ENCODE data around the gene AHI1. TPM values are rescaled to one million over a fixed set of nuclear protein-coding genes. Genes with fewer than 3 reads are reported as not detected.
A peak's percentile ranks its signal among the peaks of the same experiment; 100 is the strongest.
"Not testable (repeated sequence)": the region's sequence is repeated elsewhere in the genome, so short reads cannot be mapped to it uniquely, and the experiment has no call there.

The AHI1 gene
- total RNA-seq, 1 donor from 2014 or later = 45.5 TPM

DNA sequence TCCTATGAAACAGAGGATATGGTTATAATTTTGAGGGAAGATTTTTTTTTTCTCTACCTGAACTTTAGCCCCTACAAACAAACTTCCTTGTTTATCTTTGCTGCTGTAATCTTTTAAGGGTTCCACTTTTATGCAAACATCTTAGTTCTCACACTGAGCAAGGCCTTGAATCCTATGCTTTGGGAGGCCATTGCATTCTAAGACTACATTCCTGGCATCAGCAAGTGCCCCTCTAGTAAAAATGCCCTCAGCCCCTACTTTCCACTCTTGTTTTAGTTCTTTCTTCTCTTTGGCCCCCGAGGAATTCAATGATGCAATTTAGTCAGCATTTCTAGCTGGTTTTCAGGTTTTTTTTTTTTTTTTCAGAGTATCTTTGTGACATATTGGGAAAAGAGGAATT, 8.1 kb upstream of the AHI1 start:
- DNase-seq = no peak

DNA sequence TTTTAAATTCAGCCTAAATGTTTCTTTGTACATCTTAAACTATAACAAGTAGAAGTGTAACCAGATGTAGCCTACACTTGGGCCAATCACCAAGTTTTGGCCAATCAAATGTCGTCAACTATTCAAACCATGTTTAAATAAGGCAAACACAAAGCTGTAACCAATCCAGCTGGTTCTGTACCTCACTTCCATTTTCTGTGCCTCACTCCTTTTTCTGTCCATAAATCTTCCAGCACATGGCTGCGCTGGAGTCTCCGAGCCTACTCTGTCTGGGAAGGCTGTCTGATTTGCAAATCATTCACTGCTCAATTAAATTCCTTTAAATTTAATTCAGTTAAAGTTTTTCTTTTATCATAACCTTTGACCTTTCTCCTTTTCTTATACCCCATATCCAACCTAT, 7.7 kb upstream of the AHI1 start:
- no peak for DNase-seq

DNA sequence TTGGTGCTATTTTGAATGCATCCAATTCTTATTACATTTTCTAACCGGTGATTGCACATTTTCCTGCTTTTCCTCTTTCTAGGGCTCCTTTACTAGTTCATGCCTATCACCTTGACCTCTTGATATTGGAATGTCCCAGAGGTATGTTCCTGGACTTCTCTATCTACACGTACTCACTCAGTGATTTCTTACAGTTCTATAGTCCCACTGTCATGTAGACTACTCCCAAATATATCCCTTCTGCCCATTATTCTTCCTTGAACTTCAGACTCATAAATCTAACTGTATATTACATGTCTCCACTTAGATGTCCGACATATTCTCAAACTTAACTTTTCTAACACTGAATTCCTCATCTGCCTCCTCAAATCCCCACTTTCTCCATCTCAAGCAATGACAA, 7.2 kb upstream of the AHI1 start:
- DNase-seq = no peak

DNA sequence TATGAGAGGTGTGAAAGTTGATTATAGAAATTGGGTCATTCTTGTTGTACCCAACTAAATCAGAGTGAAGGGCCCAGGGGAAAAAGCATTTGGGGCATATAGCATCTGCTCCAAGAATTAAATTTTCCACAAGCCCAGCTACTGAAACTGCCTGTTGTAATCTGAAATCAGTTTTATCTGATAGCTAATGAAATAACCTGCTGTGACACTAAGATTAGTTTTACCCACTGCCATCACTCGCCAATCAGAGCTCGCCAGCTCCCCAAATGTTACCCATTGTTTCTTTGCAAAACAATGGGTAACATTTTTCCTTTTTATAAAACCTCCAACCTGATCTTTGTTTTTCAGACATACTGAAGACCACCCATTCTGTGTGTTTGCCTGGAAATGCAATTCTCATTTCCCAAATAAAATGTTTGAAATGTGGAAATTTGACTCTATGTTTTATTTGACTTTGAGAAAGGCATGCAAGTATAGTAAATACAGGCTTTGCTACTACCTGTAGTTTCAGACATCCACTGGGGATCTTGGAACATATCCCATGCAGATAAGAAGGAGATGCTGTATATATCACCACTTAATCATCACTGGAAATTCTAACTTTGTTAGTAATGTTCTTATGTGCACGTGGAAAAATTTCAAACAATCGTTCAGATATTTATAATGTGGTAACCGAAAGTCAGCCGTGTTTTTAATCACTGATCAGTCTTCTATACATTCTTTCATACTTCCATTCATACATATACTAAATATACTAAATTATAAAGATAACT, 6.3 kb upstream of the AHI1 start:
- DNase-seq = no peak

DNA sequence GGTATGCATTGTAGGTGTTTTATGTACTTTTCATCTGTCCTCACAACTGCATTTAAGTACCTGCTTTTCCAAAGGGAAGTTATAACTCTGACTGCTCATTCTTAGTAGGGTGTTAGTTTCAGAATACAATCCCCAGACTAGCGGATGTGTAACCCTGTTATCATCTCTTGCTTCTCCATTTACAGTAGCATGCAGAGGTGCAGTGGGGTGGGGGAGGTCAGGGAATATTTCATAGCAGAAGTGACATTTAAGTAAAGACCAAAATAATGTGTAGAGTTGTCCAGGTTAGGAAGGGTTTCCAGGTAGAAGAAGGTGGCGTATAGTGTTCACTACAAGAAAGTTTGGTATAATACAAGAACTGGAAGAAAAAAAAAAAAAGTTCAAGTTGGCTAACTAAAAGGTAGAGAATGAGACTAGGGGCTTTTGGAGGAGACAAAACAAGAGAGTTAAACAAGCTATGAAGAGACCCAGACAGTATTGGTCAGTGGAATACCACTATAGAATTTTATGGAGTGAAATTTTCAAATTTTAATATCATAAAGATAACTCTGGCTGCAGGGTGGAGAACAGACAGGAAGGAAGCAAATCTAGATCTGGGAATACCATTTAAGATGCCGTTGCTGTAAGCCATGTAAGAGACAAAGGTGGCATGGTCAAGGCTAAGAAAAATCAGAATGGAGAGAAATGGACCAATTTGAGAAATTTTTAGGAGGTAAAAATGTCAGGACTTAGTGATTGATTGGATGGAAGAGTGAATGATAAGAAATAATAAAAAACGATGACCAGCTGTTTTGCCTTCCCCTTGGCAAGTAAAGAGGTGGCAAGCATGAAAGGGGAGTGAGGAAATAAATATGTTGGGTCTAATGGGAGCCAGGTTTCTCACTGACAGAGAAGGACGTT, 2.2 kb upstream of the AHI1 start:
- DNase-seq = no peak

DNA sequence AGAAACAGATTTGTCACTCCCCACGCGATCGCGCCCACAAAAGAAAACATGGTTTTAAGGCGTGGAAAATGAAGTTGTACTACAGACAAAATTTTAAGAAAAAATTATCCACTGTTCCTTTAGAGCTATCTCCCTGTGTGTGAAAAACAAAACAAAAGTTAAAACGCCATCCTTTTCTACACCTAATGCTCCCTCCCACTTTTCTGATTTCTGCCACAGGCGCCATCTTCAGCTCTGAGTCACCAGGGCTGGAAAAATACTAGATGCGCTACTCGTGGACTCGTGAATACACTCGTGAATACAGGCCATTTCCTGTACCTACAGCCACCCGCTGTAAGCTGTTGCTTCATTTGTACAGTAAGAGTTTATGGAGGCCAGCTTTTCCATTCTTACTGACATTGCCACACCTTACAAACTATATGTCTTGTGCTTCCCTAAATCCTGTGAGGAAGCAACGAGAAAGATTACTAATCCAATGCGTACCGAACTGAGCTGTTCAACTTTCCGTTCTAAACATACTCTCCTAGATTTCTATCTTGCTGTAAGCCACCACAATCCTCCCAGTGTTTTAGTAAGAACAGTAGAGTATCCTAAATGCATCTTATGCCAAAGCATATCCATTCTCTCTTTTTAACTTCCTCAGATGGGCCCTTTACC, 773 bp upstream of the AHI1 start:
- peak; percentile 82 for DNase-seq

DNA sequence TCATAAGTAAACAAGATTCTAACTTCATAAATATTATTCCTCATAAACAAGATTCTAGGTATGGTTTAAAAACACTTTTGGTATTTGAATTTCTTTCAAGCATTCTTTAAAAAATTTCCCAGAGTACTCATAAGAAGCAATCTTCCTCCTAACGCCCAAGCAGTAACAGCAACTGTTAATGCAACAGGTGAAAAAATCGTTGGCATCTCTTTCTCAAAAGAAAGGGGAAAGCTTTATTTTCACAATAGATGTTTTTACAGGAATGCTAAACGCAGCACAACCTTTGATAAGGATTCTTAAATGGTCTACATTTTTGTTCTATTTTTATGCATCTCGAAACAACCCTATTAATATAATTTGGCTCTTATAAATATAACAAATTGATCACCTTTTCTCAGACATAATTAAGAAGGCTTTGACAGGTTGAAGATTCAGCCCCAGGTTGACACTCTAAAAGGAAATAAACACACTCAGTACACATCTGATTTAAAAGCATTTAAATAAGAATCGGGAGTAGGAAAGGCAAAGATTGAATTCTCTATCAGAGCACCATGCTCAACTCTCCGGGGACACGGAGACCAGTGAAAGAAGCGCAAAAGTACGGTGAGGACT, 634 bp downstream of the AHI1 start:
- no peak for DNase-seq

DNA sequence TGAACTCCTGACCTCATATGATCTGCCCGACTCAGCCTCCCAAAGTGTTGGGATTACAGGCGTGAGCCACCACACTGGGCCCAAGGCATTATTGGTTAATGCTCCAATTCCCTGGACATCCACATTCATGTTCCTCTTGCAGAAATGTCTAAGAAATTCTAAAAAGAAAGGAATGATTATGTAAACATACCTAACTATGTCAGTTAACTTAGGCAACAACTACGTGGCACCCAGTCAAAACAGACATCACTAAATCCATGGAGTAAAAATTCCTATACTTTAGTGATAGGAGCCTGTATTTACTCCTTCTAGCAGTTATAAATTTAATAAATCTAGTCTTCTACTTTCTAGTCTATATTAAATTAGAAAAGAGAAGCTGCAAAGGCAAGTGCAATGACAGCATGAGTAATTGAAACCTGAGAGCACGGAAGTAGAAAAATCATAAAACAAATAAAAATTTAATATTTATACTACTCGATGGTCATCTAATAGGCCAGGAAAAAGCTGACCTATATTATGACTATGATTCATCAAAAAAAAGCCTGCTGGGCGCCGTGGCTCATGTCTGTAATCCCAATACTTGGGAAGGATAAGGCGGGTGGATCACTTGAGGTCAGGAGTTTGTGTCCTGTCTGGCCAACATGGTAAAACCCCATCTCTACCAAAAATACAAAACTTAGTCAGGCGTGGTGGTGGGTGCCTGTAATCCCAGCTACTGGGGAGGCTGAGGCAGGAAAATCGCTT, 4.2 kb downstream of the AHI1 start:
- no peak for DNase-seq

DNA sequence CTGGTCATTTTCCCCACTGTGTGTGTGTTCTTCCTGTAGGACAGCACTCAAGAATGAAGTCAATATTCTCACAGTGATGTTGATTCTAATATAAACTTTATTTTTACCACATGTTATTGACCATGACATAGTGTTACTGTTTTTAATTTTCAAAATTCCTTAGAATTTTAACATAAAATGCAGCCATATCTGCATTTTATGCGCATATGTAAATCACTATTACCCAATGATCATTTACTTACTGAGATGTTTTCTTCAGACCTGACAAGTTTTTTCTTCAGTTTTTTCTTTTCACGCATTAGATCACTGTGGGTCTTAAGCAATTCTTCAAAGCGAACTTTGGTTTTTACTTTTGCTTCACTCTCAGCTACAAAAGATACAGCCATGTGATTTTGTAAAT, 7.2 kb downstream of the AHI1 start:
- DNase-seq = no peak

DNA sequence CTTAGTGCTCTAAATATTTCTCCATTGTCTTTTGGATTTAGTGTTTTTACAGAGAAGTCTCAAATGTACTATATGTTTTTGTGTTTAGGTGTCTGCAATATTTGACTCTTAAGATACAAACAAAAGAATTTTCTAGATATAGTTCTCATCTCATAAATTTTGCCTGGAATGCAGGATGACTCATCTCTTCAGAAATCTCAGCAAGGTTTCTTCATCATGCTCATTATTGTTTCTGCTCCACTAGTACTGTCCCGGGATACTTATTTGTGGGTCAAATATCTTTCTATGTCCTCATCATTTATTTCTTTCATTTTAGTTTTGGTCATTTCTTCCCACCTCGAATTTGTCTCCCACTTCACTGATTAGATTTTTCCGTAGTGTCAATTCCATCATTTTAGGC, 9.5 kb downstream of the AHI1 start:
- DNase-seq = no peak

DNA sequence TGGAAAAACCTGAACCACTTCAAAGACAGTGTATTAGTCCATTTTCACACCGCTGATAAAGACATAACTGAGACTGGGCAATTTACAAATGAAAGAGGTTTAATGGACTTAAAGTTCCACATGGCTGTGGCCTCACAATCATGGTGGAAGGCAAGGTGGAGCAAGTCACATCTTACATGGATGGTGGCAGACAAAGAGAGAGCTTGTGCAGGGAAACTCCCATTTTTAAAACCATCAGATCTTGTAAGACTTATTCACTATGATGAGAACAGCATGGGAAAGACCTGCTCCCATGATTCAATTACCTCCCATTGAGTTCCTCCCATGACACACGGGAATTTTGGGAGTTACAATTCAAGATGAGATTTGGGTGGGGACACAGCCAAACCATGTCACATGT, 13.6 kb downstream of the AHI1 start:
- not testable (repeated sequence) for DNase-seq

DNA sequence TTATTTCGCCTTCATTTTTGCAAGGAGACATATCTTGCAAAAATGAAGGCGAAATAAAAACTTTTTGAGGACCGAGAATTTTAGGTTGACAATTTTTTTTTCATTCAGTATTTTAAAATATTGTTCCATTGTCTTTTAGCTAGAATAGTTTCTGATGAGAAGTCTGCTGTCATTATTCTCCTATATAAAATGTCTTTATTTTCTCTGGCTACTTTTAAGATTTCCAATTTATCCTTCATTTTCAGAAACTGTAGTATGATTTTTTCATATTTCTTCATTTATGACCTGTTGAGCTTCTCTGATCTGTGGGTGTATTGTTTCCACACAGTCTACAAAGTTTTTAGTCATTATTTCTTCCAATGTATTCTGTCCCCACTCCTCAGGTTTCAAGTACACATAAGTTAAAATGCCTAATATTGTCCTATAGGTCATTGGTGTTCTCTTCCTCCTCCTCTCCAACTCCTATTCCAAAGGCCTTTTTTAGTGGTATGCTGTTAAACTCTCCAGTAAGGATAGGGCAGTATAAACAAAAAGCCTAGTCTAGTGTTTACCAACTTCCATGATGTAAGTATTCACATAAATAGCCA, 15.7 kb downstream of the AHI1 start:
- no peak for DNase-seq

DNA sequence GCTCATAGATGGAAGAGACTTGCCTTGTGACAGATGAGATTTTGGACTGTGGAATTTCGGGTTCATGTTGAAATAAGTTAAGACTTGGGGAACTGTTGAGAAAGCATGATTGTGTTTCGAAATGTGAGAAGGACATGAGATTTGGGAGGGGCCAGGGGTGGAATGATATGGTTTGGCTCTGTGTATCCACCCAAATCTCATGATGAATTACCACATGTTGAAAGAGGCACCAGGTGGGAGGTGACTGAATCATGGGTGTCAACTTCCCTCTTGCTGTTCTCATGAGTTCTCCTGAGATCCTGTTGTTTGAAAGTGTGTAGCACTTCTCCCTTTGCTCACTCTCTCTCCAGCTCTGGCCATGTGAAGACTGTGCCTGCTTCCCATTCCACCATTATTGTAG, 17.9 kb downstream of the AHI1 start:
- DNase-seq = no peak

DNA sequence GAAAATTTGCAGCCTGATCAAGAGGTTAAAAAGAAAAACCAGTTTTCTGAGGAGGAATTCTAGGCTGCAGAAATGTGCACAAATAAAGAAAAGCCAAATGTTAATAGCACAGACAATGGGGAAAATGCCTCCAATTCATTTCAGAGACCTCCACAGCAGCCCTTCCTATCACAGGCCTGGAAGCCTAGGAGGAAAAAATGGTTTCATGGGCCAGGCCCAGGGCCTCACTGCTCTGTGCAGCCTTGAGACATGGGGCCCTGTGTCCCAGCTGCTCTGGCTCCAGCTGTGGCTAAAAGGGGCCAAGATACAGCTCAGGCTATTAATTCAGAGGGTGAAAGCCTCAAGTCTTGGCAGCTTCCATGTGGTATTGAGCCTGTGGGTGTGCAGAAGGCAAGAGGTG, 18.9 kb downstream of the AHI1 start:
- no peak for DNase-seq

DNA sequence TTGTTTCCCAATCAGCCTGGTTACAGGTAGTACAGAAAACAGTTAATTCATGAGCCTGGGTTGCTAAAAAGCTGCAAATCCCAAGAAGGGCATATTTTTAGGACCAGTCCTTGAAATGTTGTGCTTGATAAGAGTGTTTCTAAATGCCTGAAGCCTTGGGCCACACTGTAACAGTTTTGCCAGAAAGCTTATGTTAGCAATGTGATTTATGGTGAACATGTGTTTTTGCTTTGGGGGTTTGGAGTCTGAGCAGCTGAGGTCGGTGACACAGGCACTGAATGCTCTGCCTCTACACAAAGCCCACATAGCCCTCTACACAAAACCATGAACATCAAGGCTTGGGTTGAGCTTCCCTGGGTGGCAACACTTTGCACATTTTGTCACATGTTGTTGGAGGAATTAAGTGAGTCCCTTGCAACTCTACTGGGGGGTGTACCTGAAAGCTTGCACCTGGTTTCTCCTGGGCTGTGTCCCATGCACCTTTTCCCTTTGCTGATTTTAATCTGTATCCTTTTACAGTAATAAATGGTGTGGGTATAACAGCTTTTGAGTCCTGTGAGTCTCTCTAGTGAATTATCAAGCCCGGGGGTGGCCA, 22.2 kb downstream of the AHI1 start:
- peak; percentile 79 for DNase-seq

DNA sequence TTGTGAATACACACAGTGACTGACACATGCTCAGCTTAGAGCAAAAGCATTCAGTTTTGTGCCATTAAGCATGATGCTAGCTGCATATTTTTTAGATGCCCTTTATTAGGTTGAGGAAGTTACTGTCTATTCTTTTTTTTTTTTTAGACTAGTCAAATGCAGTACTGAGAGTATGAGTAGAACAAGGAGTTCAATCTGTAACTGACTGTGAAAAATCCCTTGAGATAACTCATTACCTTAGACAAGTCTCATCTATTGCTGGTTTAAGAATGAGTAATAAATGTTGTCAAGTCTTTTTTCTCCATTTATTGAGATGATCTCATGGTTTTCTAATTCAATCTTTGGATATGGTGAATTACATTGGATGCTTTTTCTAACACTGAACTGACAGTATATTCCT, 23.2 kb downstream of the AHI1 start:
- DNase-seq = no peak

DNA sequence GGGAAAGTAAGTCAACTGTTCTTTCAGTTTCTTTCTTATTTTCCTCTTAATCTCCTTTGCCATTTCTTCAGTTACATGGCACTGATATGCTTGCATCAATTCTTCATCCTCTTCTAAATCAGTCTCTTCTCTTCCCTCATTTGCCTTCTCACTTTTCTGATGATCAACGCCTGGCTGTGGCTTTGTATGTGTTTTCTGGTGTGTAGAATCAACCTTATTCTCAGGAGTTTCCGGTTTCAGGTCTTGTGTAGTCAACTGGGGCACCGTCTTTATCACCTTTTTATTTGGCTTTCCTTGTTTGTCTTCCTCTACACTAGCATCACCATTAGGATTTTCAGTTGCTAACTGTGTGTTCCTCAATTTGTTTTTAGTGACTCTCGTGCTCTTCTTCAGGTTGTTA, 31.6 kb downstream of the AHI1 start:
- DNase-seq = no peak

DNA sequence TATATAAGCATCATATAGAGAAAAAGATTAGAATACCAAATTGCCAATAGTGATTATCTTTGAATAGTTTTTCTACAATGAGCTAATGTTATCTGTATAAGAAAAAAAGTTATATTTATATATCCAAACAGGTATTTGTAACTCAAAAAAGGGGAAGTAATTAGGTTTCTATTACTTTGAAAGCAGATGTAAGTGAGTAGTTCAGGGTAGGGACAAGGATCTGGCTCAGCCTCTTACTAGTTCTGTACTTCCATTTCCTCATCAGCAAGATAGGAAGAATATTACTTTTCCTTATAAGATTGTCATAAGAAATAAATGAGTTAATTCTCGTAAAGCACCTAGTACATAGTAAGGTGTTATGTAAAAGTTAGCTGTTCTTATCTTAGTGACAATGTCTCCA, 32.2 kb downstream of the AHI1 start:
- no peak for DNase-seq

DNA sequence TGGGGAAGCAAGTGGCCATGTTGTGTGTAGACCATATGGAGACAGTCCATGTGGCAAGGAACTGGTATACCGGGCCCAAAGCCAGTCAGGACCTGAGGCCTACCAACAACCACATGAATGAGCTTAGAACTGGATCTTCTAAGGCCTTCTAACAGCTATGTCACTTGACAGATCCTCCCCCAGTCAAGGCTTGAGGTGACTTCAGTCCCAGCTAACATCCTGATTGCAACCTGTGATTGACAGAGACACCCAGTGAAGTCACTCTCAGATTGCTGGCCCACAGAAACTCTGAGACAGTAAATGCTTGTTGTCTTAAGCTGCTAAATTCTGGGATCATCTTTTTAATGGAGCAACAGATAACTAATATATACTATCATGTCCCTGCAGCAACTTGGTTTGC, 32.9 kb downstream of the AHI1 start:
- DNase-seq = no peak

DNA sequence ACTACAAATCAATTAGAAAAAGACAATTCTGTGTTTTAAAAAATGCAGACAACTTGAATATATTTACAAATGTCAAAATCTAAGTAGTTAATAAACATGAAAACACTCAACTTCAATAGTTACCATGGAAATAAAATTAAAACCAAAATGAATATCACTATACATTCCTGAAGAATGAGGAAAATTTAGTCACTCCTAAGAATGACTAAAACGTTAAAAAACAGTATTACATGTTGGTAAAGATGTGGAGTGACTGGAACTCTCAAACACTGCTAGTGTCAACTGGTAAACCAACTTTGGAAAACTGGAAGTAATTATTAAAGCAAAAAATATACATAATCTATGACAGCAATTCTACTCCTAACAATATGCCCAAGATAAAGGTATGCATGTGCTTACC, 36.3 kb downstream of the AHI1 start:
- DNase-seq = no peak

DNA sequence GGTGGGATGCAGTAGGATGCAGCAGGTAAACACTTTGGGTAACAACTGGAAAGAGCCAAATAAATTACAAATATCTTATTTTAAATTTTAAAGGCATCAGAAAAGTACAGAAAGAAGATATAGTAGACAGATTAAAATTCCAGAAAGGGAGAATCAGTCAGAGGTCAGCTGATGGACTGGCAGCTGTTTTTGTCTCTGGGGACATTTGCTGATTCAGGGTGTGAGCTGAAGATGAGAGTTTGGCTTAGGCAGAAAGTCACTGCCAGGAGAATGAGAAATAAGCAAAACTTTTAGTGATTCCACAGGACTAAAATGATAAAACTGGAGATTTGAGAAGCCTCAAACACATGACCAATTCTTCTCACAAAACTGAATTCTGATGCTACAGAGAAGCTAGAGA, 39.5 kb downstream of the AHI1 start:
- DNase-seq = no peak

Data from skin of body (tissue), 2 donors.